ENCODE data around the gene MEGF11. TPM values are rescaled to one million over a fixed set of nuclear protein-coding genes. Genes with fewer than 3 reads are reported as not detected.
"Not testable (repeated sequence)": the region's sequence is repeated elsewhere in the genome, so short reads cannot be mapped to it uniquely, and the experiment has no call there.

Gene MEGF11
- total RNA-seq, 2 donors from 2014 or later = not detected

GRCh38 chr15:65877749-65878148 lies 375.8 kb downstream of the MEGF11 start:
- H3K27ac ChIP-seq = no peak overlapping the region
- intact Hi-C loops (cut with DNase I) = no loop called here
- no peak overlapping the region for H3K4me3 ChIP-seq
- H3K9me3 ChIP-seq = no peaks in the 10 kb centered on the region
- peaks cover 0 to 7% of the 10 kb centered on the region in 2 donors for H3K36me3 ChIP-seq
- H3K4me1 ChIP-seq (replicated peaks) = no peaks in the 10 kb centered on the region
- 94% methylated on average over 3 of the region's 3 CpGs for WGBS
- no peak for DNase-seq (ENCODE audit: low spot score)
- TF ChIP-seq POLR2A (IDR thresholded peaks at IDR 0.05) (no peak), POLR2AphosphoS5 (IDR thresholded peaks at IDR 0.05) (no peak), CTCF (IDR thresholded peaks at IDR 0.05) (no peak)
- H3K27me3 ChIP-seq (replicated peaks; ENCODE audit: insufficient read depth) = no peaks in the 10 kb centered on the region

- H3K27ac ChIP-seq = no peak overlapping the region
- no peak for TF ChIP-seq CTCF (IDR thresholded peaks at IDR 0.05)
- no peak for DNase-seq (ENCODE audit: low spot score)
- 97% methylated on average over 1 of the region's 1 CpG for WGBS
- H3K27me3 ChIP-seq (replicated peaks; ENCODE audit: insufficient read depth) = no peaks in the 10 kb centered on the region
- H3K9me3 ChIP-seq = no peaks in the 10 kb centered on the region
- intact Hi-C loops (cut with DNase I) = no loop called here
- H3K4me1 ChIP-seq (replicated peaks) = no peaks in the 10 kb centered on the region
- H3K36me3 ChIP-seq = peaks cover 0 to 7% of the 10 kb centered on the region in 2 donors
- H3K4me3 ChIP-seq = no peak overlapping the region
Observed at GRCh38 chr15:65875458-65875857, 378.1 kb downstream of the MEGF11 start.

- intact Hi-C loops (cut with DNase I) = no loop called here
- Histone ChIP-seq H3K36me3 (peaks cover 0 to 7% of the 10 kb centered on the region in 2 donors), H3K27ac (no peak overlapping the region), H3K4me3 (no peak overlapping the region), H3K9me3 (no peaks in the 10 kb centered on the region), H3K4me1 (replicated peaks) (no peaks in the 10 kb centered on the region), H3K27me3 (replicated peaks; ENCODE audit: insufficient read depth) (no peaks in the 10 kb centered on the region)
- TF ChIP-seq POLR2AphosphoS5 (IDR thresholded peaks at IDR 0.05) (no peak), POLR2A (IDR thresholded peaks at IDR 0.05) (no peak), CTCF (IDR thresholded peaks at IDR 0.05) (no peak)
- no peak for DNase-seq (ENCODE audit: low spot score)
Observed at GRCh38 chr15:65873256-65873655, 380.3 kb downstream of the MEGF11 start.

- H3K27ac ChIP-seq; H3K4me1 ChIP-seq (replicated peaks); H3K27me3 ChIP-seq (replicated peaks; ENCODE audit: insufficient read depth); H3K36me3 ChIP-seq; DNase-seq (ENCODE audit: low spot score); H3K4me3 ChIP-seq; H3K9me3 ChIP-seq; intact Hi-C loops (cut with DNase I): not testable (repeated sequence)
- WGBS = 90% methylated on average over 5 of the region's 5 CpGs
Observed at GRCh38 chr15:65872596-65872995, 381.0 kb downstream of the MEGF11 start.

GRCh38 chr15:65871886-65872285 lies 381.7 kb downstream of the MEGF11 start:
- H3K36me3 ChIP-seq; intact Hi-C loops (cut with DNase I); H3K27me3 ChIP-seq (replicated peaks; ENCODE audit: insufficient read depth); DNase-seq (ENCODE audit: low spot score); H3K9me3 ChIP-seq; H3K27ac ChIP-seq; H3K4me3 ChIP-seq; H3K4me1 ChIP-seq (replicated peaks): not testable (repeated sequence)
- 94% methylated on average over 9 of the region's 9 CpGs for whole genome bisulfite sequencing

GRCh38 chr15:65870889-65871533 lies 382.5 kb downstream of the MEGF11 start:
- 43% methylated on average over 2 of the region's 2 CpGs for WGBS
- Histone ChIP-seq H3K4me3 (peak overlapping the region; percentile 84 to 95), H3K27ac (peak overlapping the region; percentile 96 to 98), H3K9me3 (no peaks in the 10 kb centered on the region), H3K36me3 (no peaks in the 10 kb centered on the region), H3K27me3 (replicated peaks; ENCODE audit: insufficient read depth) (no peaks in the 10 kb centered on the region), H3K4me1 (replicated peaks) (no peaks in the 10 kb centered on the region)
- TF ChIP-seq POLR2A (IDR thresholded peaks at IDR 0.05) (peak; percentile 57), CTCF (IDR thresholded peaks at IDR 0.05) (no peak)
- DNase-seq (ENCODE audit: low spot score) = no peak
- intact Hi-C loops (cut with DNase I) = no loop called here
